Cardiac muscle cell (in vitro differentiated cells and primary cell): Measurements from ENCODE around the gene PKN3. TPM values are rescaled to one million over a fixed set of nuclear protein-coding genes. Genes with fewer than 3 reads are reported as not detected.

Experiments
- DNase-seq, 2 donors: peaks; one replicate each; pipeline versions ENCODE4 v3.0.0 to v3.0.0-alpha.2; 2010 to 2017; ENCODE audit warnings: low read depth in 1 of 2, low spot score in 1 of 2
- H3K27ac ChIP-seq: fragments of 200-600 bp; sonication (generic); 2 replicates; pipeline ENCODE4 v1.5.1; 2016
- H3K27me3 ChIP-seq: fragments of 200-600 bp; sonication (generic); 2 replicates; pipeline ENCODE4 v1.6.0; 2016; ENCODE audit warnings: control low read depth
- H3K36me3 ChIP-seq: fragments of 200-600 bp; sonication (generic); 2 replicates; pipeline ENCODE4 v1.5.1; 2016; ENCODE audit warnings: control low read depth
- H3K4me1 ChIP-seq: fragments of 200-600 bp; sonication (generic); 2 replicates; pipeline ENCODE4 v1.8.1; 2017; ENCODE audit warnings: low read depth, mild to moderate bottlenecking, mixed run types
- H3K4me3 ChIP-seq: fragments of 200-600 bp; sonication (generic); 2 replicates; pipeline ENCODE4 v1.5.1; 2016; ENCODE audit warnings: mild to moderate bottlenecking
- H3K9me3 ChIP-seq: fragments of 200-600 bp; sonication (generic); 2 replicates; pipeline ENCODE4 v1.5.1; 2017; ENCODE audit warnings: low read depth, mild to moderate bottlenecking, control low read depth
- polyA plus RNA-seq: library from polyadenylated mRNA; unstranded; fragments of >200 nt; fragmentation: Nextera tagmentation; extraction: Ambion mirVana; gene quantifications from 2 replicates; pipeline ENCODE4 v1.2.1, GENCODE V29; 2016
- total RNA-seq: library from RNA; depleted of rRNA; stranded (reverse); fragments of >200 nt; gene quantifications from 2 replicates; pipeline ENCODE4 v1.2.3, GENCODE V29; 2016
- TF ChIP-seq, protein P1 (sequence below): IDR thresholded peaks from 2 replicates; pipeline ENCODE4 v1.5.1; 2012; ENCODE audit warnings: low read depth, mild to moderate bottlenecking, low read length

PKN3 gene
- total and polyA plus RNA-seq, 2 experiments from 2014 or later, result 13.4 to 17.9 TPM

DNA sequence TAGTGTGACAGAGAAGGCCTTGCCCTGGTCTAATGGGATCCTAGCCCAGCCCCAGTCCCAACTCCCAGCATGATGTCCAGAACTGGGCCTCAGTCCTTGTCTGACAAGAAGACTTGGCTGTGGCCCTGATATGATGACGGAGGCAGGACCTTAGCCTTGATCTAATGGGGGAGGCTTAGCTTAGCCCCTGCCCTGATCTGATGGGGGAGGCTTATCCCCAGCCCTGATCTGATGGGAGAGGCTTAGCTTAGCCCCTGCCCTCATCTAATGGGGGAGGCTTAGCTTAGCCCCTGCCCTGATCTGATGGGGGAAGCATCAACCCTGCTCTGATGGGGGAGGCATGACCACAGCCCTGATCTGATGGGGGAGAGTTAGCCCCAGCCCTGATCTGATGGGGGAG, 3.7 kb downstream of the PKN3 start:
- no peaks in the 10 kb centered on the region for H3K9me3 ChIP-seq
- H3K36me3 ChIP-seq, result no peaks in the 10 kb centered on the region
- DNase-seq, result no peak
- H3K27me3 ChIP-seq, result no peaks in the 10 kb centered on the region
- H3K4me3 ChIP-seq, result no peak overlapping the region
- H3K27ac ChIP-seq, result no peak overlapping the region
- TF ChIP-seq, protein P1, sequence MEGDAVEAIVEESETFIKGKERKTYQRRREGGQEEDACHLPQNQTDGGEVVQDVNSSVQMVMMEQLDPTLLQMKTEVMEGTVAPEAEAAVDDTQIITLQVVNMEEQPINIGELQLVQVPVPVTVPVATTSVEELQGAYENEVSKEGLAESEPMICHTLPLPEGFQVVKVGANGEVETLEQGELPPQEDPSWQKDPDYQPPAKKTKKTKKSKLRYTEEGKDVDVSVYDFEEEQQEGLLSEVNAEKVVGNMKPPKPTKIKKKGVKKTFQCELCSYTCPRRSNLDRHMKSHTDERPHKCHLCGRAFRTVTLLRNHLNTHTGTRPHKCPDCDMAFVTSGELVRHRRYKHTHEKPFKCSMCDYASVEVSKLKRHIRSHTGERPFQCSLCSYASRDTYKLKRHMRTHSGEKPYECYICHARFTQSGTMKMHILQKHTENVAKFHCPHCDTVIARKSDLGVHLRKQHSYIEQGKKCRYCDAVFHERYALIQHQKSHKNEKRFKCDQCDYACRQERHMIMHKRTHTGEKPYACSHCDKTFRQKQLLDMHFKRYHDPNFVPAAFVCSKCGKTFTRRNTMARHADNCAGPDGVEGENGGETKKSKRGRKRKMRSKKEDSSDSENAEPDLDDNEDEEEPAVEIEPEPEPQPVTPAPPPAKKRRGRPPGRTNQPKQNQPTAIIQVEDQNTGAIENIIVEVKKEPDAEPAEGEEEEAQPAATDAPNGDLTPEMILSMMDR, result no peak
- no peaks in the 10 kb centered on the region for H3K4me1 ChIP-seq

DNA sequence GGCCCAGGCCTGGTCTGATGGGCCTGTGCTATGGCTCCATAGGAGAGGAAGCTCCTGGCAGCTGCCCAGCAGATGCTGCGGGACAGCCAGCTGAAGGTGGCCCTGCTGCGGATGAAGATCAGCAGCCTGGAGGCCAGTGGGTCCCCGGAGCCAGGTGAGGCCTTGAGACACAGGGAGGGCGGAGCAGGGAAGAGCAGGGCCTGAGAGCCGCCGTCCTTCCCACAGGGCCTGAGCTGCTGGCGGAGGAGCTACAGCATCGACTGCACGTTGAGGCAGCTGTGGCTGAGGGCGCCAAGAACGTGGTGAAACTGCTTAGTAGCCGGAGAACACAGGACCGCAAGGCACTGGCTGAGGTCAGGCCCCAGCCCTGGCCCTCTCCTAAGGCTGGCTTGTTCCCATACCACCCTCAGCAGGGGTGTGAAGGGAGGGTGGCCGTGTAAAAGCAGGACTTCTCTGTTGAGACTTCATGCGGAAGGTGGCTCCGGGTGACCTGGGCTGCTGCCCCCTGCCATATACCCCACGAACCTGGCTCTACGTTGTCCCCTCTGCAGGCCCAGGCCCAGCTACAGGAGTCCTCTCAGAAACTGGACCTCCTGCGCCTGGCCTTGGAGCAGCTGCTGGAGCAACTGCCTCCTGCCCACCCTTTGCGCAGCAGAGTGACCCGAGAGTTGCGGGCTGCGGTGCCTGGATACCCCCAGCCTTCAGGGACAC, 4.5 kb downstream of the PKN3 start:
- Histone ChIP-seq H3K4me1 (no peaks in the 10 kb centered on the region), H3K27me3 (no peaks in the 10 kb centered on the region), H3K9me3 (no peaks in the 10 kb centered on the region), H3K27ac (no peak overlapping the region), H3K4me3 (no peak overlapping the region), H3K36me3 (no peaks in the 10 kb centered on the region)
- no peak for DNase-seq
- TF ChIP-seq, protein P1, result no peak

DNA sequence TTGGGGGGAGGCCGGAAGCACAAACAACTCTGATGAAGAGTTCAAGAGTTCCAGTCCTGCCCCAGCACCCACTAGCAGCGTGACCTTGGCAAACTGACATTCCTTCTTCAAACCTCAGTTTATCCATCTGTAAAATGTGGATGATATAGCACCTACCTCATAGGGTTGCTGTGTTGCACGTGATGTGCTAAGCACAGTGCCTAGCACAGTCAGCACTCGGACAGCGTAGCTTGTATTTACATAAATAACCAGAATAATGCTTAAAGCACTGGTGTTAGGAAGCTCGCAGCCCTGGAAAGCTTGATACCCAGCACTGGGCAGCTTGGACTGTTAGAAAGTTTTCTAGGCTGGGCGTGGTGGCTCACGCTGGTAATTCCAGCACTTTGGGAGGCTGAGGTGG, 5.1 kb downstream of the PKN3 start:
- Histone ChIP-seq H3K27ac (no peak overlapping the region), H3K4me1 (no peaks in the 10 kb centered on the region), H3K36me3 (no peaks in the 10 kb centered on the region), H3K27me3 (no peaks in the 10 kb centered on the region), H3K9me3 (no peaks in the 10 kb centered on the region), H3K4me3 (no peak overlapping the region)
- TF ChIP-seq, protein P1, result no peak
- no peak for DNase-seq

DNA sequence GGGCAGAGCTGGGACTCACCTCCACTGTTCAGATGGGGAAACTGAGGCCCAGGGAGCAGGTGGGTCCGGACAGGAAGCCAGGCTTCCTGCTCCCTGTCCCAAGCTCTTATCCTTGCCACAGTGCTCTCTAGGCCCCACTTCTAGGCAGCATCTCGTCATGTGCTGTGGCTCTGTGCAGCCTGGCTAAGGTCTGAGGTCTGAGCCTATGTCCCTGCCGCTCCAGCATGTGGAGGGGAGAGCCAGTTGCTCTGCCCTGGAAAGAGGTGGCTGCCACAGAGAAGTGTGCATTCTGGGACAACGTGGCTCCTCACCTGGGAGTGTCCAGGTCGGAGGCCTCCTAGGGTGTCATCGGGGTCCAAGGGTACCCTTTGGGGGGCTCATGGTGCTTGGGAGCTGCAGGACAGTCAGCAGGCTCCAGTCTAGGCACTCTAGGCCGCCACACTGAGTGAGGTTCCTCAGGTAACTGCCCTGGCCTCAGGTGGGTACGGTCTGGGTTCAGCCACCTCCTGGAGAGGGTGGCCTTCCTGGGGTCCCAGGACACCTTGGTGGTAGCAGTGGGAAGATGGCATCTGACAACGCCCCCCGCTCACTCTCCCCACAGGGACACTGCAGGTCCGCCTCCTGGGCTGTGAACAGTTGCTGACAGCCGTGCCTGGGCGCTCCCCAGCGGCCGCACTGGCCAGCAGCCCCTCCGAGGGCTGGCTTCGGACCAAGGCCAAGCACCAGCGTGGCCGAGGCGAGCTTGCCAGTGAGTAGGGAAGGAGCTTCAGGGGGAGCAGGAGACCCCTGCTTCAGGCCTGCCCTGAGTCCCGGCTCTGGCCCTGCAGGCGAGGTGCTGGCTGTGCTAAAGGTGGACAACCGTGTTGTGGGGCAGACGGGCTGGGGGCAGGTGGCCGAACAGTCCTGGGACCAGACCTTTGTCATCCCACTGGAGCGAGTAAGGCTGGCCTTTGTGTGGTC, 10.4 kb downstream of the PKN3 start:
- no peak overlapping the region for H3K27ac ChIP-seq
- no peak for DNase-seq

DNA sequence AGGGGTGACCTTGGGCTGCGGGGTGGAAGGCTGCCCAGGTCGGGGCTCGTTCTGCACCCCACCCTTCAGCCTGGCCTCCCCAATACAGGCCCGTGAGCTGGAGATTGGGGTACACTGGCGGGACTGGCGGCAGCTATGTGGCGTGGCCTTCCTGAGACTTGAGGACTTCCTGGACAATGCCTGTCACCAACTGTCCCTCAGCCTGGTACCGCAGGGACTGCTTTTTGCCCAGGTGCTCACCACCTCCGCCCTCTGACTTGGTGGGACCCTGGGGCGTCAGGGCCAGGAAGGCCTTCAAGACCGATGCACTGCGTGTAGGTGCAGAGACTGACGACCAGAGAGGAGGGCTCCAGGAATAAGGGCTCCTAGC, 11.1 kb downstream of the PKN3 start:
- Histone ChIP-seq H3K27me3 (no peaks in the 10 kb centered on the region), H3K27ac (no peak overlapping the region), H3K9me3 (no peaks in the 10 kb centered on the region), H3K4me3 (no peak overlapping the region), H3K4me1 (no peaks in the 10 kb centered on the region), H3K36me3 (no peaks in the 10 kb centered on the region)
- DNase-seq, result no peak
- TF ChIP-seq, protein P1, result no peak

More for the DNA sequence above, 10.4 kb downstream of the PKN3 start:
- Histone ChIP-seq H3K36me3 (no peaks in the 10 kb centered on the region), H3K4me3 (no peak overlapping the region), H3K27me3 (no peaks in the 10 kb centered on the region), H3K9me3 (no peaks in the 10 kb centered on the region), H3K4me1 (no peaks in the 10 kb centered on the region)
- TF ChIP-seq, protein P1, result no peak
